ACHN (cell line): ENCODE results near the gene DHDH.
A peak's percentile ranks its signal among the peaks of the same experiment; 100 is the strongest.

ENCODE experiments used
- DNase-seq: peaks from one replicate; pipeline ENCODE4 v3.0.0-alpha.2; 2015
- in situ Hi-C: cut with HindIII; loops from 2 replicates; pipeline ENCODE4 v1.10.0; 2017; ENCODE audit warnings: low sequenced_read_pairs, low pct_ligation_motif_present, low pct_unique_long_range_greater_than_20kb

DHDH gene

GRCh38 chr19:48943081-48943480 is 9.6 kb downstream of the DHDH start:
- DNase-seq = no peak
- in situ Hi-C loops = no loop called here

DNA sequence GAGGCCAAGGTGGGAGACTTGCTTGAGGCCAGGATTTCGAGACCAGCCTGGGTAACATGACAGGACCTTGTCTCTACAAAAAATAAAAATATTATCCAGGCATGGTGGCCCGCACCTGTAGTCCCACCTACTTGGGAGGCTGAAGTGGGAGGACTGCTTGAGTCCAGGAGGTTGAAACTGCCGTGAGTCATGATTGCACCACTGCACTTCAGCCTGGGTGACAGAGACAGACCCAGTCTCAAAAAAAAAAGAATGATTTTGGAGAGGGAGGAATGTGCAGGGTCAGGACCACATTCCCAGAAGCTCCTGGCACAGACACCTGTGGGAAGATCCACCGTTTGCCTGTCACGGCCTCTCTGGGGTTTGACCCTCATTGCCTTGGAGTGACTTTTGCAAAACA is 11.9 kb downstream of the DHDH start:
- no peak for DNase-seq
- in situ Hi-C loops = no loop called here

DNA sequence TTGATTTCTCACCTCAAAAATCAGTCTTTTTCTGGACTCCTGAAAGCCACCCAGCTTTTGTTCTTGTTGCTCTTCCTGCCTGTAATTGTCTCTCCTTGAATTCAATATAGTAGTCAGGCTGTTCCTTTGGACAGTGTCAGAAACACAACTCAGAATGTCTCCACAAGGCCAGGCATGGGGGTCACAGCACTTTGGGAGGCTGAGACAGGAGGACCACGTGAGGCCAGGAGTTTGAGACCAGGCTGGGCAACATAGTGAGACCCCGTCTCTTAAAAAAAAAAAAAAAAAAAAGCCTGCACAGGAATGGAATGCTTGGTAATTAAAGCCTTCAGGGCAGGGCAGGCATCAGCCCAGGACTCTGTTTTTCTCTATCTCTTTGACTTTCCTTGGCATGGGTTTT is 12.3 kb downstream of the DHDH start:
- DNase-seq = no peak
- in situ Hi-C loops = no loop called here

- in situ Hi-C loops = no loop called here
- no peak for DNase-seq
Measured at GRCh38 chr19:48946463-48947257, 13.2 kb downstream of the DHDH start.

- in situ Hi-C loops = no loop called here
- no peak for DNase-seq
Measured at GRCh38 chr19:48947258-48947542, 13.7 kb downstream of the DHDH start.

- in situ Hi-C loops = no loop called here
- no peak for DNase-seq
Measured at GRCh38 chr19:48950159-48950558, 16.7 kb downstream of the DHDH start.

GRCh38 chr19:48950830-48951519 is 17.5 kb downstream of the DHDH start:
- in situ Hi-C loops = no loop called here
- no peak for DNase-seq

DNA sequence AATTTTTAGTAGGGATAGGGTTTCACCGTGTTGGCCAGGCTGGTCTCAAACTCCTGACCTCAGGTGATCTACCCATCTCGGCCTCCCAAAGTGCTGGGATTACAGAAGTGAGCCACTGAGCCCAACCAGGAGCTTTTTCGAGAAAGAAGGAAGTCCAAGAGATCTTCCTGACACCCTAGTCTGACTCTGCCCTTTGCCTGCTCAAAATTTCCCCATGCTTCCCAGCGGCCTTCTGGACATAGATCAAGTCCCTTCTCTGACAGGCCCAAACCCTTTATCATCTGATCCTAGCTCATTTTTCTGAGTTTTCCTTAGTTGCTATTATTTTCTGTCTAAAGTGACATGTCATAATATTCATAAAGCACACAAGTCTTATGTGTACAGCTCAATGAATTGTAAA is 19.6 kb downstream of the DHDH start:
- in situ Hi-C loops = no loop called here
- no peak for DNase-seq

GRCh38 chr19:48953990-48954594 is 20.6 kb downstream of the DHDH start:
- in situ Hi-C loops = no loop called here
- no peak for DNase-seq

GRCh38 chr19:48954595-48955307 is 21.3 kb downstream of the DHDH start, which contains the start of gene BAX:
BAX (plus strand) TSS chr19:48954875; CDS start chr19:48954929, 54 bp downstream.
- DNase-seq = peak; percentile 94
- in situ Hi-C loops = no loop called here

- in situ Hi-C loops = no loop called here
- DNase-seq = no peak
Measured at GRCh38 chr19:48955308-48955958, 21.9 kb downstream of the DHDH start.

DNA sequence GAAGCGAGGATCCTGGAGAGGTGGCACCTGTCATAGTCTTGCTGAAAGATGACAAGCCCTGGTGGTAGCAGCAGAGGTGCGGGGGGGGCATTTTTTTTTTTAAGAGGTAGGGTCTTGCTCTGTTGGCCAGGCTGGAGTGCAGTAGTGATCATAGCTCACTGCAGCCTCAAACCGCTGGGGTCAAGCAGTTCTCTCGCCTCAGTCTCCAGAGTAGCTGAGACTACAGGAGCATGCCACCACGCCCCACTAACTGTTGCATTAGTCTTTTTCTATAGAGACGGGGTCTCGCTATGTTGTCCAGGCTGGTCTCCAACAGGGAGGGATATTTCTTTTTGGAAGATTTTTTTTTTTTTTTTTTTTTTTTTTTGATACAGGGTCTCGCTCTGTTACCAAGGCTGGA is 24.5 kb downstream of the DHDH start:
- DNase-seq = no peak
- in situ Hi-C loops = no loop called here

GRCh38 chr19:48959341-48960239 is 26.1 kb downstream of the DHDH start:
- in situ Hi-C loops = no loop called here
- no peak for DNase-seq

DNA sequence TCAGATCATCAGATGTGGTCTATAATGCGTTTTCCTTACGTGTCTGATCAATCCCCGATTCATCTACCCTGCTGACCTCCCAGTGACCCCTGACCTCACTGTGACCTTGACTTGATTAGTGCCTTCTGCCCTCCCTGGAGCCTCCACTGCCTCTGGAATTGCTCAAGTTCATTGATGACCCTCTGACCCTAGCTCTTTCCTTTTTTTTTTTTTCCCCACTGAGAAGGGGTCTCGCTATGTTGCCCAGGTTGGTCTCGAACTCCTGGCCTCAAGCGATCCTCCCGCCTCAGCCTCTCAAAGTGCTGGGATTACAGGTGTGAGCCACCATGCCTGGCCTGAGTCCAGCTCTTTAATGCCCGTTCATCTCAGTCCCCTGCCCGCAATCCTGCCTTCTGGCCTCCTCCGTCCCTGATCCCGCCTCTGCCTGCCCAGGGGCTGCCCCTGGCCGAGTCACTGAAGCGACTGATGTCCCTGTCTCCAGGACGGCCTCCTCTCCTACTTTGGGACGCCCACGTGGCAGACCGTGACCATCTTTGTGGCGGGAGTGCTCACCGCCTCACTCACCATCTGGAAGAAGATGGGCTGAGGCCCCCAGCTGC is 27.7 kb downstream of the DHDH start:
- no peak for DNase-seq
- in situ Hi-C loops = no loop called here

DNA sequence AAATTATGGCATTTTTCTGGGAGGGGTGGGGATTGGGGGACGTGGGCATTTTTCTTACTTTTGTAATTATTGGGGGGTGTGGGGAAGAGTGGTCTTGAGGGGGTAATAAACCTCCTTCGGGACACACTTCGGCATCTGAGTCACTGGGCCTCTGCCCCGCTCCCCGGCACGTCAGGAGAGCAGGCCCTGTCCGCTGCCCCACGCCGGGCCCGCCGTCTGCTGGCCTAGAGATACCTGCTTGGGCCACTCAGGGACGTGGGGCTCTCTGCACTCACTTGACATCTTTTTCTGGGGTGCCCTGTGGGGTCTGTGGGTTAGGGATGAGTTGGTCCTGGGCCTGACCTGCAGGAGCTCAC is 28.2 kb downstream of the DHDH start:
- in situ Hi-C loops = no loop called here
- DNase-seq = no peak

DNA sequence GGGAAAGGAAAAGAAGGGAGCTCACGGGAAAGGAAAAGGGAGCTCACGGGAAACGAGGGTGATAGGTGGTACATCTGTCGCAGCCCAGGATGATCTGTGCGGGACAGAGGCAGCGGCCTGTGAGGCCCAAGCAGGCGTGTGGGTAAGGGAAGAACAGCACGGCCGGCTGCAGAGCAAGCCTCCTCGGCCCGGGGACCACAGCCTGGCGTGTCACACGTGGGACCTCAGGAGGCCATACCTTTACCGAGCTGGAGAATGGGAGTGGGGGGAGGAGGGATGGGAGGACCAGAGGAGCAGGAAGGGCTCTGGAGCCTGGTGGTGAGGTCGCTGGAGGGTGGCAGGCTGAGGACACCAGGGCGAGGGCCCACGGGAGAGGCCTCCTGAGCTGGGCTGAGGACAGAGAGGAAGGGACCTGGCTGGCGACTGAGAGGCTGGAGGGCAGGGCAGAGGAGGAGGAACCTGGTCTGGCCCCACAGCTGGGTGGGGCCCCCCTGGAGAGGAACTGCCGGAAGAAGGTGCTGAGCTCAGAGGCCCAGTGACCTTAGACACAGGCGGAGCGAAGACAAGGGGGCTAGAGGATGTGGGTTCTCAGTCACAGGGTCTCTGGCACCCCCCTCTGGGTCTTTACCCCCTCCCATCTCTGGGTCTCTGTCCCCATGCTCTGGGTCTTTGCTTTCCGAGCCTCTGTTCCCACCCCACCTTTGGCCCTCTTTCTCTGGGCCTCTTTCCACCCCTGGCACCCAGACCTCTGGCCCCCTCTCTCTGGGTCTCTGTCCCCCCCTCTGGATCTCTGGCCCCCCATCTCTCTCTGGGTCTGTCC is 28.7 kb downstream of the DHDH start:
- peak; percentile 55 for DNase-seq

DNA sequence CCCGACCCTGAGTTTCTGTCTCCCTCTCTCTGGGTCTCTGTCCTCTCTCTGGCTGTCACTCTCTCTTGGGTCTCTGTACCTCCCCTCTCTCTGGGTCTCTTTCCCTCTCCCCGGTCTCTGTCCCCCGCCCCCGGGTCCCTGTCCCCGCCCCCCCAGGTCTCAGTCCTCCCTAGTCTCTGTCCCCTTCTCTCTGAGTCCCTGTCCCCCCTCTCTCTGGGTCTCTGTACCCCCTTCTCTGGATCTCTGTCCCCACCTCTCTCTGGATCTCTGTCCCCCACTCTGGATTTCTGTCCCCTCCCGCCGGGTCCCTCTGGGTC is 29.3 kb downstream of the DHDH start:
- DNase-seq = no peak
- in situ Hi-C loops = no loop called here

More for the DNA sequence above, 28.7 kb downstream of the DHDH start:
- in situ Hi-C loops = no loop called here
